ENCODE data around the gene LRRC8D.

GRCh38 chr1:89847191-89847729 is 26.4 kb downstream of the LRRC8D start:
- TF ChIP-seq CTCF (IDR thresholded peaks at IDR 0.05; ENCODE audit: insufficient read depth, low read length, poor library complexity, severe bottlenecking) (no peak), EZH2phosphoT487 (conservative IDR thresholded peaks at IDR 0.05; ENCODE audit: low read length) (no peak)

All from SU-DHL-6 (cell line).